Astrocyte of the spinal cord (primary cell): ENCODE data around the gene OTUD5.

Experiments used
- DNase-seq: peaks from one replicate; pipeline ENCODE4 v3.0.0; 2011; ENCODE audit warnings: low read depth, low spot score
- H3K4me3 ChIP-seq: 2 replicates; pipeline ENCODE4 v1.5.1; 2011; ENCODE audit warnings: low read depth, mild to moderate bottlenecking, low read length, moderate library complexity
- CTCF ChIP-seq: IDR thresholded peaks from 2 replicates; pipeline ENCODE4 v1.5.1; 2012; ENCODE audit warnings: low read depth, mild to moderate bottlenecking, low read length, inconsistent platforms
- in situ Hi-C: cut with HindIII; loops from 2 replicates; pipeline ENCODE4 v1.10.0; 2017; ENCODE audit warnings: low sequenced_read_pairs

Gene OTUD5

GRCh38 chrX:48957477-48957826, at the start of gene OTUD5:
OTUD5 (minus strand) TSS chrX:48957607; CDS start chrX:48957570, 37 bp downstream.
- no peak for TF ChIP-seq CTCF

GRCh38 chrX:49003696-49004095, 46.3 kb upstream of the OTUD5 start:
- H3K4me3 ChIP-seq: no peak overlapping the region
- TF ChIP-seq CTCF: no peak
- in situ Hi-C loops: no loop called here
- no peak for DNase-seq

More at GRCh38 chrX:48957477-48957826, at the start of gene OTUD5:
- in situ Hi-C loops: no loop called here
- H3K4me3 ChIP-seq: peak within 1 kb of the TSS; percentile 70
- no peak for DNase-seq

GRCh38 chrX:49002091-49002935, 44.9 kb upstream of the OTUD5 start, which contains the start of gene GRIPAP1:
GRIPAP1 (minus strand) TSS chrX:49002264; CDS start chrX:49002229, 35 bp downstream.
- DNase-seq: peak; percentile 88
- H3K4me3 ChIP-seq: peak within 1 kb of the TSS; percentile 70
- no peak for TF ChIP-seq CTCF
- in situ Hi-C loops: no loop called here

- in situ Hi-C loops: no loop called here
- no peak for TF ChIP-seq CTCF
- DNase-seq: peak; percentile 27
- peak overlapping the region; percentile 70 for H3K4me3 ChIP-seq
Observed at GRCh38 chrX:49001521-49002090, 44.2 kb upstream of the OTUD5 start.

GRCh38 chrX:49000636-49001035, 43.2 kb upstream of the OTUD5 start:
- in situ Hi-C loops: no loop called here
- no peak for TF ChIP-seq CTCF
- no peak overlapping the region for H3K4me3 ChIP-seq
- no peak for DNase-seq

- in situ Hi-C loops: no loop called here
- no peak for DNase-seq
- no peak for TF ChIP-seq CTCF
Observed at GRCh38 chrX:48999030-48999429, 41.6 kb upstream of the OTUD5 start.

More at GRCh38 chrX:48999030-48999429, 41.6 kb upstream of the OTUD5 start:
- no peak overlapping the region for H3K4me3 ChIP-seq
